ENCODE measurements around the gene ACE.

Gene ACE

GRCh38 chr17:63481488-63481870 lies 4.6 kb downstream of the ACE start:
- Histone ChIP-seq H3K4me1 (ENCODE audit: low read depth, poor library complexity, severe bottlenecking) (peaks cover 4% of the 10 kb centered on the region), H3K4me2 (no peak overlapping the region)
- no peak for TF ChIP-seq CTCF (conservative IDR thresholded peaks at IDR 0.05; ENCODE audit: low read depth, low read length)

GRCh38 chr17:63482509-63482908 lies 5.6 kb downstream of the ACE start:
- Histone ChIP-seq H2AFZ (ENCODE audit: low read depth) (no peak overlapping the region), H3K36me3 (ENCODE audit: insufficient read depth) (no peaks in the 10 kb centered on the region), H3K9ac (no peak overlapping the region), H3K4me1 (ENCODE audit: low read depth, poor library complexity, severe bottlenecking) (peaks cover 3% of the 10 kb centered on the region), H3K4me3 (IDR thresholded peaks at IDR 0.05; ENCODE audit: insufficient read depth, low read depth, low read length) (no peak overlapping the region), H3K4me2 (no peak overlapping the region), H4K20me1 (ENCODE audit: insufficient read depth) (no peaks in the 10 kb centered on the region), H3K27ac (no peak overlapping the region), H3K27me3 (ENCODE audit: insufficient read depth, low read depth) (peaks cover 56% of the 10 kb centered on the region), H3K79me2 (ENCODE audit: insufficient read depth, low read depth) (no peaks in the 10 kb centered on the region)
- TF ChIP-seq CTCF (conservative IDR thresholded peaks at IDR 0.05; ENCODE audit: low read depth, low read length), result no peak

More at GRCh38 chr17:63481488-63481870, 4.6 kb downstream of the ACE start:
- Histone ChIP-seq H3K79me2 (ENCODE audit: insufficient read depth, low read depth) (no peaks in the 10 kb centered on the region), H4K20me1 (ENCODE audit: insufficient read depth) (no peaks in the 10 kb centered on the region), H3K9ac (no peak overlapping the region), H3K4me3 (IDR thresholded peaks at IDR 0.05; ENCODE audit: insufficient read depth, low read depth, low read length) (no peak overlapping the region), H2AFZ (ENCODE audit: low read depth) (no peak overlapping the region), H3K27ac (no peak overlapping the region), H3K27me3 (ENCODE audit: insufficient read depth, low read depth) (peaks cover 54% of the 10 kb centered on the region), H3K36me3 (ENCODE audit: insufficient read depth) (no peaks in the 10 kb centered on the region)

- Histone ChIP-seq H3K4me3 (IDR thresholded peaks at IDR 0.05; ENCODE audit: insufficient read depth, low read depth, low read length) (no peak overlapping the region), H3K27me3 (ENCODE audit: insufficient read depth, low read depth) (peaks cover 56% of the 10 kb centered on the region), H3K36me3 (ENCODE audit: insufficient read depth) (no peaks in the 10 kb centered on the region), H2AFZ (ENCODE audit: low read depth) (no peak overlapping the region), H3K9ac (no peak overlapping the region), H3K4me1 (ENCODE audit: low read depth, poor library complexity, severe bottlenecking) (no peaks in the 10 kb centered on the region), H4K20me1 (ENCODE audit: insufficient read depth) (no peaks in the 10 kb centered on the region), H3K27ac (no peak overlapping the region), H3K79me2 (ENCODE audit: insufficient read depth, low read depth) (no peaks in the 10 kb centered on the region), H3K4me2 (no peak overlapping the region)
- TF ChIP-seq CTCF (conservative IDR thresholded peaks at IDR 0.05; ENCODE audit: low read depth, low read length), result no peak
These were observed 6.2 kb downstream of the ACE start for GRCh38 chr17:63483038-63483437.

GRCh38 chr17:63483655-63484575 lies 7.1 kb downstream of the ACE start:
- no peak overlapping the region for H3K4me3 ChIP-seq (IDR thresholded peaks at IDR 0.05; ENCODE audit: insufficient read depth, low read depth, low read length)
- H2AFZ ChIP-seq (ENCODE audit: low read depth), result no peak overlapping the region
- no peaks in the 10 kb centered on the region for H3K36me3 ChIP-seq (ENCODE audit: insufficient read depth)
- no peaks in the 10 kb centered on the region for H4K20me1 ChIP-seq (ENCODE audit: insufficient read depth)
- H3K27me3 ChIP-seq (ENCODE audit: insufficient read depth, low read depth), result peaks cover 56% of the 10 kb centered on the region
- no peak overlapping the region for H3K4me2 ChIP-seq
- no peak overlapping the region for H3K9ac ChIP-seq
- no peaks in the 10 kb centered on the region for H3K4me1 ChIP-seq (ENCODE audit: low read depth, poor library complexity, severe bottlenecking)
- no peak overlapping the region for H3K27ac ChIP-seq
- no peaks in the 10 kb centered on the region for H3K79me2 ChIP-seq (ENCODE audit: insufficient read depth, low read depth)
- TF ChIP-seq CTCF (conservative IDR thresholded peaks at IDR 0.05; ENCODE audit: low read depth, low read length), result no peak

Data from KMS-11 (cell line).